GM19099 (cell line): Measurements from ENCODE around the gene MRPL36.

Experiments used
- POLR2A ChIP-seq: IDR thresholded peaks from 3 replicates; pipeline ENCODE4 v1.6.1; 2011; ENCODE audit warnings: low read depth; ENCODE audit not compliant: insufficient read length; ENCODE audit errors: extremely low read depth

The MRPL36 gene

GRCh38 chr5:1768283-1769000, 31.2 kb downstream of the MRPL36 start:
- no peak for TF ChIP-seq POLR2A

- no peak for TF ChIP-seq POLR2A
Observed at GRCh38 chr5:1767524-1768282, 31.9 kb downstream of the MRPL36 start.

GRCh38 chr5:1765880-1766235, 33.8 kb downstream of the MRPL36 start:
- TF ChIP-seq POLR2A, result no peak

- TF ChIP-seq POLR2A, result no peak
Observed at GRCh38 chr5:1765141-1765879, 34.3 kb downstream of the MRPL36 start.

- TF ChIP-seq POLR2A, result no peak
Observed at GRCh38 chr5:1764606-1764960, 35.1 kb downstream of the MRPL36 start.

GRCh38 chr5:1763960-1764605, 35.6 kb downstream of the MRPL36 start:
- no peak for TF ChIP-seq POLR2A

GRCh38 chr5:1763548-1763911, 36.1 kb downstream of the MRPL36 start:
- no peak for TF ChIP-seq POLR2A

GRCh38 chr5:1762883-1763547, 36.6 kb downstream of the MRPL36 start:
- TF ChIP-seq POLR2A, result no peak

GRCh38 chr5:1762121-1762882, 37.3 kb downstream of the MRPL36 start:
- no peak for TF ChIP-seq POLR2A

GRCh38 chr5:1761453-1761755, 38.2 kb downstream of the MRPL36 start:
- no peak for TF ChIP-seq POLR2A

- TF ChIP-seq POLR2A, result no peak
Observed at GRCh38 chr5:1760656-1761452, 38.8 kb downstream of the MRPL36 start.

GRCh38 chr5:1760231-1760630, 39.4 kb downstream of the MRPL36 start:
- no peak for TF ChIP-seq POLR2A

GRCh38 chr5:1759378-1759970, 40.2 kb downstream of the MRPL36 start:
- no peak for TF ChIP-seq POLR2A

GRCh38 chr5:1758574-1758973, 41.1 kb downstream of the MRPL36 start:
- TF ChIP-seq POLR2A, result no peak

GRCh38 chr5:1757511-1757910, 42.1 kb downstream of the MRPL36 start:
- TF ChIP-seq POLR2A, result no peak
